GM21723 (cell line): ENCODE data around the gene ISL2.

Experiments used
- ATAC-seq: cut with Tn5 transposase; IDR thresholded peaks from one replicate; pipeline ENCODE4 v1.9.1; 2021; ENCODE audit warnings: mild to moderate bottlenecking, moderate library complexity; ENCODE audit not compliant: unreplicated experiment

The ISL2 gene

DNA sequence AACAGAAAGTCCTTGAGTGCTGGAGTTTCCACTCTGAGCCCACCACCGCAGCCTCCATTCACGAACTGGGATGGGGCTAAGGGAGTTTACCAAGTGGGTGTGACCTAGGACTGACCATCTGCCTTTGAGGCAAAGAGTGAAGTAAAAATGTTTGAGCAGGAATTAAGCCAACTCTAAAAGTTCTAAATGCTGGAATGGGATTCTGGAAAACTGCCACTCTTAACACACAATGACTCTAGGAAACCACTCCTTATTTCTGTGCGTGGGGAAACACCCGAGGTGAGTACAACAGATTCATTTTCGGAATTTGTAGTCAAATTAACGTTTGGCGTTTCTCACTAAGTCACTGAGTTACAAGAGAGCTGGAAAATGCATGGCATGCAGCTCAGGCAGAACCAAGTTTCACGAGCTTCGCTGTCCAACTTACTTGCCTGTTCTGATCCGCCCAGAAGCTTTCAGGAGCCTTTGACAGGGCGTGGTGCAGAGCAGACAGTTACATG lies 31.6 kb downstream of the ISL2 start:
- no peak for ATAC-seq

DNA sequence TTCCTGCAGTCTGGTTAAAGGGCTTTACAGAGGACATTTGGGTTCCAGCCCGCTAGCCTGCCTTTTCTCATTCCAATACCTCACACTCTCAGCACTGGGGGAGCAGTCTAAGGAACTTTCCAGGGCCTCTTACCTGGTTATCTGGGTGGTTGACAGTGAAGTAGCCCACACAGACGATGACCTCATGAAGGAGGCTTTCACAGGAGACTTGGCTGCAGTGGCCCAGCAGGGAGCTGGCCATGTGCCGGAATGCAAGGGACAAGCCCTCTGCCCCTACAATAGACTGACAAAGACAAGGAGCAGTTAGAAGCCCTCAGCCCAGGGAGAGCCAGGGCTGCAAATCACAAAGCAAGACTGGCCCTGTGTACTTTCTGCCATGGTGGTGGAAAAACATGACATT lies 39.5 kb downstream of the ISL2 start:
- no peak for ATAC-seq

DNA sequence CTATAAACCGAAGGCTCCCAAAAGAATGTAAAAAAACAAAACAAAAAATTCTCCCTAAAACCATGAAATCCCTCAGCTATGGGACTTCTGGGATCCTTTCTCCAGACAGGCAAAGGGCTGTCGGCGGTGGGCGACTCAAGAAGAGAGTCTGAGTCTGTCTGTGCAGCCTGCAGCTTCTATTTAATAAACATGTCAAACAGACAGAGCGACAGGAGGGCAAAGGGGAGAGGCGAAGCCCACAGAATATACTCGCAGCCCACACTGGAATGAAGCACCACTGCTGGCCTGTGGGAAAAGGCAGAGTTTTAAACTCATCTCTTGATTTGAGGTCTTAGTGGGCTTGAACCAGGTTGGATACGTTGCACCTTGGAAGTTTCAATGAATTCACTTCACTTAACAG lies 40.2 kb downstream of the ISL2 start:
- ATAC-seq = no peak

DNA sequence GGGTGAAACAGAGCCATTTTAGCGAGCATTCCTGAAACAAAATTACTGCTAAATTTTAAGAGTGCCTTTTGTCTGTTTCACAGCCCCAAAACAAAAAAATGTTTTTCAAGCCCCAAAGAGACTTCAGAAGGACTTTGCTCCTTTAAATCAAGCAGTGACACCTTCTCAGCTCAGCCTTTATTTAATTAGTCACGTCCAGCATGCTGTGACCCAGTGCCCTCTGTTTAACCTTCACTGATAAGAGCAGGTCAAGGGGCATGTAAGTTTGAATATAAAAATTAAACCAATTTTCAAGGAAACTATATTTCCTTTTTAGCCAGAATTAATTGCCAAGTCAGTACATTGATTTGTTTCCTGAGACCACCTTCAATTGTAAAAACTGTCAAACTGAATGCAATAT lies 40.6 kb downstream of the ISL2 start:
- no peak for ATAC-seq

DNA sequence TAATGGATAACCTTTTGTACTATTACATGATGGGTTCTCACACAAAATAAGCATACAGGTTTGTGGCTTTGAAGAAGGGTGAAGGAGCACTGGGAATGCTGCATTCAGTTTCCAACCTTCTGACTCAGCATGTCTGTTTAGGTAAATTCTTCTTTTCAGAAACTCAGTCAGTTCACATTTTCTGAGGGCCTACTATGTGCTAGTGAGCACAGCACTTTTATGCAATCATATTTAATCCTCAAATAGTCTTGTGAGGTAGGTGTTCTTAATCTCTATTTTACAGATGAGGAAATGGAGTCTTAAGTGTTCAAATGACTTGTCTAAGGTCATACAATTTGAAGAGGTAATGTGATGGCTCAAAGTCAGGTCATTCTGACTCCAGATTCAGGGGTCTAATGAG lies 41.2 kb downstream of the ISL2 start:
- no peak for ATAC-seq

DNA sequence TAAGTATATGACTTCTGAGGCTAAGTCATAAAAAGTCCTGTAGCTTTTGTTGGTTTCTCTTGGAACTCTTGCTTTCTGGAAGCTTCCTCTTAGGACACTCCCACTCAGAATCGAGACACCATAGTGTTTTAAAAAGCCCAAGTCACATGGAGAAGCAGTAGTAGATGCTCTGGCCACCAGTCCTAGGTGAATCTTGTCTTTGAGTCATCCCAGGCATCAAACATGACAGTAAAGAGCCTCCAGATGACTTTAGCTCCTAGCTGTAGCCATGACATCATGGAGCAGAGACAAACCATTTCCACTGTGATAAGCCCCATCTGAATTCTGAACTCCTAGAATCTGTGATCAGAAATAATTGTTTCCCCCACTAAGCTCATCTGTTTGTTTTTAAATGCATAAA lies 42.1 kb downstream of the ISL2 start:
- no peak for ATAC-seq

DNA sequence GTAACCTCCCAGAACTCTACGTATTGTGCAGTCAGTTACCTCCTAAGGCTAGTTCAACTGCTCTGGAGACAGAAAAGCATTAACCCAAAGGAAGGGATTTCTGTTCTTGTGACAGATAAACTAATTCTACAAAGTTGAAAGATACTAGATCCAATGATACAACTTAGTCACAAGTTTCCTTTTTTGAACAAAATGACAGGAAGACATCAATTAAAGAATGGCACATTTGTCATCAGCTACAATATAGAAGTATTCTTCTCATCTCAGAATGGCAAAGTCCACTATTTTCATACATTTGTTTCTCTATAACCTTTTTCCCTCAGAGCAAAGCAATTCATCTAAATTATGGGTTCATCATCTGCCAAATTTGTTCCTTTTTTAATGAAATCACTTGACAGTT lies 43.7 kb downstream of the ISL2 start:
- ATAC-seq = no peak

DNA sequence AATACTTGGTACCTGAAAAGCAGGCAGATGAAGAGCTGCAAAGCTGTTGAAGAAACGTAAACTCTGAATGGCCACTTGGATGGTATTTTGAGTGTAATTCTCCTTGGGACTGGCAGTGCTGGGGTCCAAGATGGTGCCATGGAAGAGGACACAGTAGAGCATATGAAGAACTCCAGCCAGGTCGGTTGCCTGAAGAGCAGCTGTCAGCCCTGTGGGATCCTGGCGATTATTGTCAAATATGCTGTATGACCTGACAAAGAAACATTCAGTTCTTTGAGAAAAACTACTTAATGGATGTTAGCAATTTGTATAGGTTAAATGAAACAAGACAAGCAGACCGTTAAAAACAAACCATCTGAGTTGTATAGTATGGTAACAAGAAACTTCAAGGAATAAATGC lies 44.8 kb downstream of the ISL2 start:
- ATAC-seq = no peak

DNA sequence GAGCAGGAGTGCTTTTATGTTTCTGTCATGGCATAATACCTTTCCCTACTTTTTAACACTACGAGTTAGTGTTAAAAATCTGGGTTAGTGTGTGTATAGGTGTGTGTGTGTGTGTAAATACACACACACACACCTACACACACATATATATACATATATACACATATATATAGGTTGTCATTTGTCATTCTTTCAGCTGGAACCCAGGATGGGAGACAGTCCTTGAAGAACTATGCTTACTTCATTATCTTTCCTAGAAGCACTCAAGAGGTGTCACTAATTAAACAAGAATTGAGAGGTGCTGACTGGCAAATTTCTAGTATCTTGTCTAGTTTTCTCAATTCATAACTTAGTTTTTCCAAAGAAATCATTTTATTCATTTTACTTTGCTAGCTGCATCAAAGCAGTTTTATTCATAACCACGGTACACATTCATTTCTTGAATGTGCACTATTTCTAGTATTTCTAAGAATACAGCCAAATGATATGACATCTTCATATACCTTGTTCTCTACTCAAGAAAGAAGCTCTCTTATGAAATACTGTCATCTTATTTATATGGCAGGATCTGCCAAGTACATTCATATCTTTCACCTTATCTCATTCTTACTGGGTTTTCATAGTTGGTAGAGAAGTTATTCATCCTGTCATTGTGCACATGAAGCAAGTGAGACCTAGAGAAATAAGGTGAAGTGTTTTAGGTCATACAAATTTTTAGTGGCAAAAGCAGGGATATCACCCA lies 46.6 kb downstream of the ISL2 start:
- ATAC-seq = no peak

DNA sequence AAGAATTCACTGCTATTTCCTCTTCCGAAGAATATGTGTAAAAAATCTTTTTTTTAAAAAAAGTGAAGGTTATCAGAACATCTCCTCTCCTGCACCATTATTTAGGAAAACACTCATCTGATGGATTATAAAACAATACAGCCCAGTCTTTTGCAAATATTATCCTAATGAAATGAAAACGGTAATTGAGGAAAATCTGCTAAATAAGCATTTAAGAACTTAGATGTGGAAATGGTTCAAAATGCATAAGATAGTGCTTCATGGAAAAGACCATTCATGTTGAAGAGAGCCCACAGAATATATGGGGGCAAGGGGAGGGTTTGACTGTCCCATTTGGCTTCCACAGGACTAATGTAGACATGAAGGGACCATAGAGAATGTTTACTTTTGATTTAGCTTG lies 47.8 kb downstream of the ISL2 start:
- ATAC-seq = no peak

DNA sequence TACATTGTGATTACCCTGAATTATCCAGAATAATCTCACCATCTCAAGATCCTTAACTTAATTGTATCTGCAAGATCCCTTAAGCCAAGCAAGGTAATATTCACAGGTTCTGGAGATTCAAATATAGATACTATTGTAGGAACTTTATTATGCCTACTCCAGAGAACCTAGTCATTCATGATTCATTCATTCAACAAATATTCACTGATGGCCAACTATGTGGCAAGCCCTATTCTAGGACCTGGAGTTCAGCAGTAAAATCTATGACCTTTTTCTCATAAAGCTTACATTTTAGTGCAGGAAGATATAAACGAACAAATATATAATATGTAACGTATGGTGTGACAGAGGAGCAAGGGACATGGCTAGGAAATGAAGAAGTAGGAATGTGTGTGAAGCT lies 49.6 kb downstream of the ISL2 start:
- ATAC-seq = no peak

DNA sequence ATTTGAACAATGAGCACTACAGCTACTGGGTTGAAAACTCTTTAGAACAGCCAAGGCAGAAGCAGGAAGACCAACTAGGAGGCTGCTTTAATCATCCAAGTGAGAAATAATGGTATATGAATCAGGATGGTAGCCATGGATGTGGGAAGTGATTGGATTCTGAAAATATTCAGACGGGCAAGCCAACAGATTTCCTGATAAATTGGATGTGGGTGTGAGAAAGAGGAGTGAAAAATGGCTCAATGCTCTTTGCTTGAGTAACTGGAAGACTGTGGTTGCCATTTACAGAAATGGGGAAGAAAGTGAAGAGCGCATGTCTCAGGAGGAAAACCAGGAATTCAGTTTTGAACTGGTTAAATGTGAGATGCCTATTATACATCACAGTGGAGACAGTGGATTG lies 50.4 kb downstream of the ISL2 start:
- no peak for ATAC-seq

DNA sequence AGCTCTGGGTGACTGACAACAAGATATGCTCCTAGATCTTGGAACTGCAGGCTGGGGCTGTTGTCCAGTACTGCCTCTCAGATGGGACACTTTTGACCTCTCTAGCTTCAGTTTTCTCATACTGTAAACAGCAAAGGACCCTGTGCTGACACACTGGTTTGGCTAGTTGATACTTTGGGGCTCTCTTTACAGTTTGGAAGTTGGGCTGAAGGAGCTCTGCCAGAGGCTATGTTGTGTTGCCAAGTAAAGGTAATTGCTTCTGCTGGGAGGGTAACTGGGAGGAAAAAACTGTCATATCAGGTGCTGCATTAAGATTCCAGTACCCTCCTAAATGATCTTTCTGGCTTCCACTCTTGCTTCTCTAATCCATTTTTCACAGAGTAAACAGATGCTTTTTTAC lies 54.0 kb downstream of the ISL2 start:
- no peak for ATAC-seq

DNA sequence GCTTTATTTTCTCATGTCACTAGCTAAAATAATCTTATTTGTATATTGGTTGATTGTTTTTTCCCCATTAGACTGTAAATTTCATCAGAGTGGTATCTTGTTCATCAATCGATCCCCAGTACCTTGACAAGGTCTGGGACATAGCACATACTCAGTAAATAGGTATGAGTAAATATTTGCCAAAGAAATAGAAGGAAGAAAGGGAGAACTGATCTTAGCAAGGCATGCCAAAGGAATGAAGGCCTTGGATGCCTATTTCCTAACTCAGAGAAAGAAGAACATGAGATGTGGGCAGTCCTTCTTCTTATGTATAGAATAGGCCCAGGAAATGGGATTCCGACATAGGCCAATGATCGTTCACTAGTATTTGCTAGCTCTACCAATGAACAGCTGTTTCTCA lies 54.7 kb downstream of the ISL2 start:
- ATAC-seq = no peak

DNA sequence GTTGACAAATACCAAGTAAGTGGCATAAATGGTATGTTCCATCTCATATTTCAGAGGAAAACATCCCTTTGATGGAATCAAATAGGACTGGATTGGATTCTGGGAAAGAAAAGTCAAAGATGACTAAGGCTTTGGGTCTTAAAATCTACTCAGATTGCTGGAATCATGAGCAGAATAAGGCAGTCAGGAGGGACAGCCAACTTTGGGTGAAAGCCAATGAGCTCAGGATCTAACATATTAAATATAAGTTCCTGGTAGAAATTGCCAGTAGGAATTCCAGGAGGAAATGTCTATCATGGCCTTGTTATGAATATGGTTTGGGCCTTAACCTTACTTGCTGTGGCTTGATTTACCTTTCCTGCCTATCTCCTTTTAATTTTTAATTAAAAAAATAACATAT lies 55.3 kb downstream of the ISL2 start:
- ATAC-seq = no peak
